ENCODE results near the gene WSB1. TPM values are rescaled to one million over a fixed set of nuclear protein-coding genes. Genes with fewer than 3 reads are reported as not detected.
"Not testable (repeated sequence)": the region's sequence is repeated elsewhere in the genome, so short reads cannot be mapped to it uniquely, and the experiment has no call there.

Gene WSB1
- total and polyA plus RNA-seq, 12 donors, result 42.5 to 125 (median 60.5) TPM

DNA sequence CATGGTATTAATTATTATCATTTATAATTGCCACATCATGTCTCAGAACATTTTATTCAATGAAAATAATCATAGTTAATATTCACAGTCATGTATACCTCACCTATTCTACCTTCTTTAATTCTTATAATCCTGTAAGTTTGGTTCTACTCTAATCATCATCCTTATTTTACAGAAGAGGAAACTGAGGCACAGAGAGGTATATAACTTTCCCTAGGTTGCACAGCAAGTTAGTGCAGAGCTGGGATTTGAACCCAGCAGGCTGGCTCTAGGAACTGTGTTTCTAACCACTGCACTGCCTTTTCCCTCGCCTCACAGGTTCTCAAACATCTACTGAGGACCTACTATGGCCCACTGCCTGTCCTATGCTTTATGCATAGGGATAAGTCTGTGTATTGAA is 32.7 kb downstream of the WSB1 start:
- ATAC-seq (no peak), DNase-seq (no peak)

GRCh38 chr17:27327397-27327796 is 33.5 kb downstream of the WSB1 start:
- no peaks in the 10 kb centered on the region for H3K9me3 ChIP-seq
- no peak overlapping the region for H3K4me3 ChIP-seq
- H3K4me1 ChIP-seq, result peaks cover 11 to 48% (median 37%) of the 10 kb centered on the region in 9 donors
- no peak overlapping the region for H3K27ac ChIP-seq
- ATAC-seq (no peak), DNase-seq (no peak)
- no peaks in the 10 kb centered on the region for H3K36me3 ChIP-seq
- no peaks in the 10 kb centered on the region for H3K27me3 ChIP-seq
- TF ChIP-seq CTCF (IDR thresholded peaks at IDR 0.05), result no peak
- intact Hi-C loops (cut with DNase I), result no loop called here
- WGBS, 2 donors, result 86 to 89% methylated on average over 7 of the region's 7 CpGs

More for the DNA sequence above, 32.7 kb downstream of the WSB1 start:
- Histone ChIP-seq H3K27me3 (no peaks in the 10 kb centered on the region), H3K9me3 (no peaks in the 10 kb centered on the region), H3K36me3 (no peaks in the 10 kb centered on the region), H3K4me1 (peaks cover 9 to 47% (median 28%) of the 10 kb centered on the region in 9 donors), H3K27ac (no peak overlapping the region), H3K4me3 (no peak overlapping the region)
- no peak for TF ChIP-seq CTCF (IDR thresholded peaks at IDR 0.05)
- 93 to 100% methylated on average over 1 of the region's 1 CpG for WGBS, 2 donors
- intact Hi-C loops (cut with DNase I), result no loop called here

- Histone ChIP-seq H3K4me1 (peaks cover 12 to 46% (median 36%) of the 10 kb centered on the region in 9 donors), H3K9me3 (no peaks in the 10 kb centered on the region), H3K4me3 (no peak overlapping the region), H3K27me3 (no peaks in the 10 kb centered on the region), H3K27ac (no peak overlapping the region), H3K36me3 (no peaks in the 10 kb centered on the region)
- intact Hi-C loops (cut with DNase I), result no loop called here
- no peak for TF ChIP-seq CTCF (IDR thresholded peaks at IDR 0.05)
- 81 to 84% methylated on average over 4 of the region's 4 CpGs for WGBS, 2 donors
- ATAC-seq, result no peak
- DNase-seq, result no peak
These were observed 34.0 kb downstream of the WSB1 start for GRCh38 chr17:27327871-27328270.

- H3K27me3 ChIP-seq; H3K36me3 ChIP-seq; intact Hi-C loops (cut with DNase I); H3K9me3 ChIP-seq; ATAC-seq; H3K4me3 ChIP-seq; H3K27ac ChIP-seq; DNase-seq: not testable (repeated sequence)
- peaks cover 11 to 42% (median 35%) of the 10 kb centered on the region in 9 donors for H3K4me1 ChIP-seq
- WGBS, 2 donors, result 85 to 97% methylated on average over 9 of the region's 9 CpGs
These were observed 34.8 kb downstream of the WSB1 start for GRCh38 chr17:27328686-27329085.

- no peak for ATAC-seq
- no peak overlapping the region for H3K27ac ChIP-seq
- H3K36me3 ChIP-seq, result no peaks in the 10 kb centered on the region
- 92 to 94% methylated on average over 8 of the region's 8 CpGs for WGBS, 2 donors
- H3K4me1 ChIP-seq, result peaks cover 5 to 42% (median 35%) of the 10 kb centered on the region in 9 donors
- no peaks in the 10 kb centered on the region for H3K27me3 ChIP-seq
- no peak overlapping the region for H3K4me3 ChIP-seq
- intact Hi-C loops (cut with DNase I), result no loop called here
- TF ChIP-seq CTCF (IDR thresholded peaks at IDR 0.05), result no peak
- DNase-seq, result no peak
- no peaks in the 10 kb centered on the region for H3K9me3 ChIP-seq
These were observed 35.4 kb downstream of the WSB1 start for GRCh38 chr17:27329146-27329805.
